Right atrium auricular region (tissue), 2 donors: ENCODE data around the gene RHOBTB1. TPM values are rescaled to one million over a fixed set of nuclear protein-coding genes. Genes with fewer than 3 reads are reported as not detected.
A peak's percentile ranks its signal among the peaks of the same experiment; 100 is the strongest.

ENCODE experiments used
- DNase-seq: peaks from one replicate; pipeline ENCODE4 v3.0.0-alpha.2; 2019; ENCODE audit warnings: low spot score
- H3K27ac ChIP-seq, 2 donors: fragments of 200-600 bp; sonication (generic); 1 replicate in 1 of 2; 2 replicates in 1 of 2; pipeline ENCODE4 v1.5.1; 2016 to 2019
- H3K27me3 ChIP-seq, 2 donors: fragments of 200-600 bp; sonication (generic); one replicate each; pipeline versions ENCODE4 v1.5.1 to v1.6.0; 2017 to 2019
- H3K36me3 ChIP-seq: fragments of 200-600 bp; sonication (generic); one replicate; pipeline ENCODE4 v1.5.1; 2016
- H3K4me1 ChIP-seq, 2 donors: fragments of 200-600 bp; sonication (generic); one replicate each; pipeline versions ENCODE4 v1.5.1 to v1.6.0; 2017 to 2019
- H3K4me3 ChIP-seq, 2 donors: fragments of 200-600 bp; sonication (generic); 1 replicate in 1 of 2; 2 replicates in 1 of 2; pipeline ENCODE4 v1.5.1; 2017 to 2019; ENCODE audit warnings: mild to moderate bottlenecking in 1 of 2, moderate library complexity in 1 of 2
- H3K9me3 ChIP-seq, 2 donors: fragments of 200-600 bp; sonication (generic); one replicate each; pipeline ENCODE4 v1.5.1; 2019
- CTCF ChIP-seq, 2 donors: fragments of 200-600 bp; sonication (generic); IDR thresholded peaks; one replicate each; pipeline ENCODE4 v1.5.1; 2019; ENCODE audit warnings: antibody characterized with exemption in 2 of 2
- total RNA-seq, 2 donors: library from RNA; depleted of rRNA; stranded (reverse); fragments of >200 nt; gene quantifications; one replicate each; pipeline ENCODE4 v1.1.0, GENCODE V29; 2016

The RHOBTB1 gene
- total RNA-seq, 2 donors from 2014 or later: 13.2 to 16.8 TPM

DNA sequence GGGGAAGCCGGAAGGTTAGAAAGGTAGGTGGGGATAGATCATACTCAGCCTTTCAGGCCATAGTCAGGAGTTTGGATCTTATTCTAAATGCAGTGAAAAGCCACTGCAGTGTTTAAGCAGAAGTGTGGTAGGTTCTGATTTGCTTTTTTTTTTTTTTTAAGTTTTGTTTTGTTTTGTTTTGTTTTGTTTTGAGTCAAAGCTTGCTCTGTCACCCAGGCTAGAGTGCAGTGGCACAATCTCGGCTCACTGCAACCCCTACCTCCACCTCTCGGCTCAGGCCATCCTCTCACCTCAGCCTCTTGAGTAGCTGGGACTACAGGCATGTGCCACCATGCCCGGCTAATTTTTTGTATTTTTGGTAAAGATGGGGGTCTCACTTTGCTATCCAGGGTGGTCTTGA lies 23.5 kb downstream of the RHOBTB1 start:
- H3K36me3 ChIP-seq: no peaks in the 10 kb centered on the region
- H3K27ac ChIP-seq: no peak overlapping the region
- H3K4me1 ChIP-seq: peaks cover 0 to 7% of the 10 kb centered on the region in 2 donors
- DNase-seq: no peak
- no peak for TF ChIP-seq CTCF (IDR thresholded peaks at IDR 0.05)
- H3K9me3 ChIP-seq: no peaks in the 10 kb centered on the region
- no peaks in the 10 kb centered on the region for H3K27me3 ChIP-seq
- H3K4me3 ChIP-seq: no peak overlapping the region

DNA sequence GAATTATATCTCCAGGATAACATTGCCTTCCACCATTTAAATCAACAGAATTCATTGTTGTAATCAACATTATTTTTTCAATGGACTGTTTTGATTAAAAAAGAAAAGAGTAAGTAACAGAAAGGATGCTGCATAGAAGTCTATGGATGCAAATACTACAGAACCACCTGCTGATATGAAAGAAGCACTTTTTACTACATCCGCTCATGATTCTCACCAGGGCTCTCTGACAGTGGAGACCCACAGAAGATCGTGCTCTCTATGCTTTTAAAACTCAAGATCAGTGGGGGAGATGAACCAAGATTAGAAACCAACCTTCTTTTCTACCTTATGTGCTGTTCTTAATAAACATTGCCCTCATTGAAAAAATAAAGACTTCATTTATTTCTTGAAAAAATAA lies 24.4 kb downstream of the RHOBTB1 start:
- Histone ChIP-seq H3K27ac (no peak overlapping the region), H3K36me3 (no peaks in the 10 kb centered on the region), H3K4me1 (peaks cover 0 to 17% of the 10 kb centered on the region in 2 donors), H3K9me3 (no peaks in the 10 kb centered on the region), H3K27me3 (no peaks in the 10 kb centered on the region), H3K4me3 (no peak overlapping the region)
- no peak for TF ChIP-seq CTCF (IDR thresholded peaks at IDR 0.05)
- DNase-seq: no peak

DNA sequence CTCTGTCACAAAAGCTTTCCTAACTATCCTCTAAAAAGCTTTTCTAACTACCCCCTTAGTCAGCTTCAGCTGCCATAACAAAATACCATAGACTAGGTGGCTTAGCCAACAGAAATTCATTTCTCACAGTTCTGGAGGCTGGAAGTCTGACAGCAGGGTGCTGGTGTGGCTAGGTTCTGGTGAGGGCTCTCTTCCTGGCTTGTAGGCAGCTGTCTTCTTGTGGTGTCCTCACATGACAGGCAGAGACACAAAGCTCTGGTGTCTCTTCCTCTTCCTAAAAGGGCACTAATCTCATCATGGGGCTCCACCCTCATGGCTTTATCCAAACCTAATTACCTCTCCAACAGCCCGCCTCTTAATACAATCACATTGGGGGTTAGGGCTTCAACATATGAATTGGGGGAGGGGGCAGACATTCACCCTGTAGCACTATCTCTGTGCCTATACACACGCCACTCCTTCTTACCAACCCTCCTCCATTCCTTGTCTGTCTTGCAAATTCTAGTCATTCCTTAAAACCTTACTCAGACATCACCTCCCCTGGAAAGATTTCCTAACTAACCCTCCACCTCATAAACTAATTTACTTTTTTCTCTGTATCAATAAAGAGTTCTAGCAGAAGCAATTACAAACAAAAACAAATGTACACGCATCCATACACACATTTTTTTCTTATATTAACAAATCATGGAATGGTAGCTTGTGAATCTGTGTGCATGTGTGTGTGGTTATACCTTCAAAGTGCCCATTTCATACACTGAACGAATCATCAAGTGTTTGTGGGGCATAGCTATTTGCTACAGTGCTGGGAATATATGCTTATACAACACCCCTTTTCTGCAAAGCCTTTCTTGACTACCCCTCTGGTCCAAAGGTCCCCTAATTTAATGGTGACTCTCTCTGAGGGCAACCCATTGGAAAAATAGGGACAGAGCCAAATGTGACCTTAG lies 26.4 kb downstream of the RHOBTB1 start:
- Histone ChIP-seq H3K4me1 (peaks cover 0 to 34% of the 10 kb centered on the region in 2 donors), H3K4me3 (no peak overlapping the region), H3K27ac (no peak overlapping the region), H3K9me3 (no peaks in the 10 kb centered on the region), H3K36me3 (no peaks in the 10 kb centered on the region), H3K27me3 (no peaks in the 10 kb centered on the region)
- no peak for TF ChIP-seq CTCF (IDR thresholded peaks at IDR 0.05)
- DNase-seq: no peak

DNA sequence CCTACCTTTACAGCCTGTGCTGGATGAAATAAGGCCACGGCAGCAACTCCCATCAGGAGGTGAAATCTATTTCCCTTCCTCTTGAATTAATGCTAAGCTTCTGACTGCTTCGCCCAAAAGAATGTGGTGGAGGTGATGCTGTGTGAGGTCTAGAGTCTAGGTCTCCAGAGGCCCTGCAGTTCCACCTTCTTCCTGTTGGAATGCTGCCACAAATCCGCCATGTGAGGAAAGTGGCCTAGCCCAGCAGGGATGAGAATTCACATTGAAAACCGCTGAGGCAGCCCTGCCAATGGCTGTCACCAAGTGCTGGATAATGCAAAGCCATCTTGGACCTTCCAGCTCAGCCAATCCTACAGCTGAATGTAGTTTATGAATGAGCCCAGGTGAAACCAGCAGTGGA lies 28.0 kb downstream of the RHOBTB1 start:
- Histone ChIP-seq H3K9me3 (no peaks in the 10 kb centered on the region), H3K27me3 (no peaks in the 10 kb centered on the region), H3K27ac (no peak overlapping the region), H3K4me1 (peaks cover 0 to 42% of the 10 kb centered on the region in 2 donors), H3K36me3 (no peaks in the 10 kb centered on the region), H3K4me3 (no peak overlapping the region)
- no peak for TF ChIP-seq CTCF (IDR thresholded peaks at IDR 0.05)
- no peak for DNase-seq

DNA sequence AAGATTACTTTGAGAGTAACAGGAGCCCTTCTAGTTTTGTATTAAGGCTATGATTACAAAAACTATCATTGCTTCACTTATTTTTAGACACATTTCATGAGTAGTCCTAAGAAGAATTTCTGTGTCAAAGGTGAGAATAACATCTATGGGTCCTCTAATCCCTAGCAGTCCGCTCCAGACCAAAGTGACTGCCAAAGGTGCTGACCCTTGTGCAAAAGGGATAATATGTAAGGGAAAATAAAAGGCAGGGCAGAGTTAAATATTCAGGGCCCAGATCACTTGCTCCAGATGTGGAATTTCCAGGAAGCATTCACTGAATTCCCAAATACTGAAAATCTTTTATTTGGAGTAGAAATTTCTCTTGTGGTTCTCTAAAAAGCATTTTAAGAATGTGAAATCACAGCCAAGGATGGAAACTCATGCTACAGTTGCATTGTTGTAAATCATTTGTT lies 29.3 kb downstream of the RHOBTB1 start:
- Histone ChIP-seq H3K36me3 (no peaks in the 10 kb centered on the region), H3K4me3 (no peak overlapping the region), H3K4me1 (peaks cover 0 to 55% of the 10 kb centered on the region in 2 donors), H3K9me3 (no peaks in the 10 kb centered on the region), H3K27ac (peak overlapping the region; percentile 50 to 76), H3K27me3 (no peaks in the 10 kb centered on the region)
- DNase-seq: no peak
- TF ChIP-seq CTCF (IDR thresholded peaks at IDR 0.05): no peak
